H1 (cell line): ENCODE results near the gene VASN. TPM values are rescaled to one million over a fixed set of nuclear protein-coding genes. Genes with fewer than 3 reads are reported as not detected.

Experiments
- BRCA1 ChIP-seq: IDR thresholded peaks from 2 replicates; pipeline ENCODE4 v1.6.1; 2012; ENCODE audit warnings: low read depth, low read length, improper control_type of control experiment
- EZH2 ChIP-seq: fragments of 200-600 bp; sonication (generic); IDR thresholded peaks from 2 replicates; pipeline ENCODE4 v1.7.1; 2012; ENCODE audit warnings: low read depth, mild to moderate bottlenecking, moderate library complexity, low read length, inconsistent platforms; ENCODE audit not compliant: severe bottlenecking
- FOSL1 ChIP-seq: IDR thresholded peaks from 2 replicates; pipeline ENCODE4 v1.6.1; 2011; ENCODE audit warnings: mild to moderate bottlenecking, low read depth, low read length, moderate library complexity; ENCODE audit not compliant: insufficient read depth
- MAFK ChIP-seq: IDR thresholded peaks from 2 replicates; pipeline ENCODE4 v1.6.1; 2012; ENCODE audit warnings: low read depth, mild to moderate bottlenecking, improper control_type of control experiment, low read length
- SAP30 ChIP-seq: fragments of 300-600 bp; sonication (generic); IDR thresholded peaks from 2 replicates; pipeline ENCODE4 v1.7.1; 2012; ENCODE audit warnings: low read length, moderate library complexity, mild to moderate bottlenecking, inconsistent platforms; ENCODE audit not compliant: insufficient read depth, insufficient replicate concordance
- SIX5 ChIP-seq: IDR thresholded peaks from 2 replicates; pipeline ENCODE4 v1.6.1; 2011; ENCODE audit warnings: mild to moderate bottlenecking, low read depth, low read length
- SP2 ChIP-seq: IDR thresholded peaks from 2 replicates; pipeline ENCODE4 v1.6.1; 2012; ENCODE audit warnings: mild to moderate bottlenecking, low read length, inconsistent platforms
- TBP ChIP-seq: IDR thresholded peaks from 2 replicates; pipeline ENCODE4 v1.6.1; 2011; ENCODE audit warnings: low read depth, low read length, improper control_type of control experiment
- polyA plus RNA-seq, 7 experiments: library from polyadenylated mRNA; depleted of rRNA in 3 of 7; stranded (reverse) in 5 of 7; unstranded in 2 of 7; fragments of >200 nt in 5 of 7; fragments of 200-250 nt in 2 of 7; gene quantifications; 1 replicate in 5 of 7; 2 replicates in 1 of 7; 4 replicates in 1 of 7; pipeline versions ENCODE4 v1.2.1 to v1.2.3, GENCODE V29; 2011 to 2013; ENCODE audit warnings: missing spikeins in 2 of 7, mixed read lengths in 2 of 7
- total RNA-seq: library from RNA; stranded (reverse); fragmentation: NEBNext Ultra II Directional; extraction: Animal tissue kit (Norgen Biotek cat#: 25700); gene quantifications from 2 replicates; pipeline ENCODE4 v1.2.1, GENCODE V29; 2021

The VASN gene
- total and polyA plus RNA-seq, 2 of the 8 experiments (the other 6 are each of a cell fraction or from before 2014, with no cell fraction given), result 9.6 to 11.3 TPM

DNA sequence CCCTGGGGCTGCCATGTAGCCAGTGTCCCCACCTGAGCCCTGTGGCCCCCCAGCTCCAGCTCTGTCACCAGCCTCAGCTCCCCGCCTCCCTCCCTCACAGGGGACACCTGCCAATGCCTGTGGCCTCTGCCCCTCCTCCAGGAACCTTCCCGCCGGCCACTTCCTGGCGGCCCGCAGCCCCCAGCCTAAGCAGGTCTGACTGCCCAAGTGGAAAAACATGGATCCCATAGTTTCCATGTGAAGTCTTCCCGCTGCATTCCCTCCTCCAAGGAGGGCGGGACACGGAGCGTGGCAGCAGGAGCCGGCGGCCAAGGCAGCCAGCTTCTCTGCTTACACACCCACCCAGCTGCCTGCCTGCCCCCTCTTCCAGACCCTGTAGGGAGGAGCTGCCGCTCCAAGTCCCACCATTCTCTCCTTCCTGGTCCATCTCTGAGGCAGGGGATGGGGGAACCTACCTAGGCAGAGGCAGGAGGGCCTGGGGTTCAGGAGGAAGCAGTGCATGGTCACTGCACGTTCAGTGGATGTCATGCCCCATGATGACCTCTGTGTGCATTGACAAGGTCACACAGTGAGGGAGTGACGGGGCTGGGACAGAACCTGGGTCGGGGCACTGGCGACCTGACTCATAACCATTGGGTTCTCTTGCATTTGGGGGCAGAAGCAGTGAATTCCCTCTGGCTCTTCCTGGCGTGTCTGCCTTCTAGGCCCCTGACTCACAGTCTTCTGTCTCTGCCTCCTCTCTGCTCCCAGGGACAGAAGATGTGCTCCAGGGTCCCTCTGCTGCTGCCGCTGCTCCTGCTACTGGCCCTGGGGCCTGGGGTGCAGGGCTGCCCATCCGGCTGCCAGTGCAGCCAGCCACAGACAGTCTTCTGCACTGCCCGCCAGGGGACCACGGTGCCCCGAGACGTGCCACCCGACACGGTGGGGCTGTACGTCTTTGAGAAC is 8.7 kb downstream of the VASN start (continued):
- TF ChIP-seq SAP30 (no peak), EZH2 (no peak), MAFK (no peak), SIX5 (no peak), BRCA1 (no peak), SP2 (no peak), TBP (no peak), FOSL1 (no peak)
